HepG2 (cell line): ENCODE data around the gene FHL5. TPM values are rescaled to one million over a fixed set of nuclear protein-coding genes. Genes with fewer than 3 reads are reported as not detected.

Experiments
- ATAC-seq: fragments of 200-7000 bp; cut with Tn5 transposase; 3 replicates; pipeline ENCODE4 v1.9.1; 2020; ENCODE audit warnings: mild to moderate bottlenecking, moderate library complexity
- BruUV-seq: library from RNA; stranded (reverse); fragments of 400-500 nt; replicated peaks from 2 replicates; lab custom pipeline; 2021; lab: Mats Ljungman, UMichigan
- CTCF ChIA-PET: fragments of 300-600 bp; formaldehyde crosslinking; extraction: SDS; loops from one replicate; lab custom pipeline; 2021; ENCODE audit warnings: low total read pairs, inconsistent platforms, low intra/inter-chr PET ratio; lab: Yijun Ruan, JAX
- POLR2A ChIA-PET: fragments of 350-600 bp; sonication (Branson Sonifier 250); formaldehyde crosslinking; loops from one replicate; lab custom pipeline; 2020; ENCODE audit warnings: antibody characterized with exemption, inconsistent platforms; lab: Yijun Ruan, JAX
- DNase-seq: peaks from one replicate; pipeline ENCODE4 v3.0.0-alpha.2; 2015; ENCODE audit warnings: low spot score
- FAIRE-seq: peaks from 3 replicates; lab custom pipeline; 2011; peaks lifted over from hg19 to GRCh38; lab: Jason Lieb, UNC
- H2AFZ ChIP-seq: one replicate; pipeline ENCODE4 v1.6.1; 2011; ENCODE audit warnings: low read length, inconsistent platforms
- H3K27ac ChIP-seq: fragments of 300-600 bp; 3 replicates; pipeline ENCODE4 v1.8.0; 2011; ENCODE audit warnings: mixed run types, mild to moderate bottlenecking, mixed read lengths, low read length, inconsistent platforms; ENCODE audit not compliant: insufficient read depth; ENCODE audit errors: extremely low read length
- H3K27me3 ChIP-seq, 2 experiments: fragments of 200-600 bp in 1 of 2; 2 replicates in 1 of 2; 3 replicates in 1 of 2; pipeline versions ENCODE4 v1.6.0 to v1.8.0; 2011; ENCODE audit warnings: low read length in 2 of 2, mild to moderate bottlenecking in 2 of 2, moderate library complexity in 2 of 2, inconsistent platforms in 1 of 2; ENCODE audit not compliant: insufficient read depth in 2 of 2, control insufficient read depth in 1 of 2
- H3K36me3 ChIP-seq, 2 experiments: fragments of 200-600 bp in 1 of 2; replicated peaks in 1 of 2; 2 replicates in 1 of 2; 3 replicates in 1 of 2; pipeline versions ENCODE4 v1.5.1 to v1.8.0; 2011; ENCODE audit warnings: low read length in 2 of 2, inconsistent platforms in 1 of 2; ENCODE audit not compliant: insufficient read depth in 2 of 2, control insufficient read depth in 1 of 2
- H3K4me1 ChIP-seq: 2 replicates; pipeline ENCODE4 v1.5.1; 2012; ENCODE audit warnings: low read length, inconsistent platforms; ENCODE audit not compliant: insufficient read depth
- H3K4me2 ChIP-seq: 2 replicates; pipeline ENCODE4 v1.6.0; 2011; ENCODE audit warnings: low read depth, low read length, inconsistent platforms
- H3K4me3 ChIP-seq, 3 experiments: fragments of 200-600 bp in 1 of 3; sonication (generic), shearing (Covaris generic) in 1 of 3; replicated peaks in 1 of 3; 2 replicates each; pipeline ENCODE4 v1.5.1; 2011 to 2016; ENCODE audit warnings: low read length in 3 of 3, inconsistent platforms in 2 of 3, low read depth in 2 of 3, mild to moderate bottlenecking in 2 of 3, control low read depth in 1 of 3, mixed read lengths in 1 of 3; ENCODE audit not compliant: insufficient read depth in 1 of 3
- H3K79me2 ChIP-seq: one replicate; pipeline ENCODE4 v1.6.1; 2011; ENCODE audit warnings: low read length, inconsistent platforms; ENCODE audit not compliant: insufficient read depth
- H3K9ac ChIP-seq: 2 replicates; pipeline ENCODE4 v1.6.0; 2011; ENCODE audit warnings: mild to moderate bottlenecking, low read depth, low read length, inconsistent platforms; ENCODE audit not compliant: insufficient read depth
- H3K9me3 ChIP-seq: 2 replicates; pipeline ENCODE4 v1.5.1; 2012; ENCODE audit warnings: mild to moderate bottlenecking, low read length
- H4K20me1 ChIP-seq: 2 replicates; pipeline ENCODE4 v1.6.0; 2011; ENCODE audit warnings: inconsistent platforms, mild to moderate bottlenecking, low read length, moderate library complexity; ENCODE audit not compliant: insufficient read depth
- CTCF ChIP-seq: sonication (generic); formaldehyde crosslinking; IDR thresholded peaks from 2 replicates; pipeline ENCODE4 v1.5.0; 2020; ENCODE audit warnings: mild to moderate bottlenecking, missing genetic modification reagents, moderate library complexity
- NFRKB ChIP-seq: fragments of 450-650 bp; IDR thresholded peaks from 2 replicates; pipeline ENCODE4 v1.6.1; 2017
- NFYB ChIP-seq: sonication (generic); formaldehyde crosslinking; IDR thresholded peaks from 2 replicates; pipeline ENCODE4 v1.4.0; 2020; ENCODE audit warnings: missing genetic modification reagents
- RAD21 ChIP-seq: fragments of 450-650 bp; formaldehyde crosslinking; IDR thresholded peaks from 2 replicates; pipeline ENCODE4 v1.5.0; 2020; ENCODE audit warnings: mild to moderate bottlenecking
- SMC3 ChIP-seq: IDR thresholded peaks from 2 replicates; pipeline ENCODE4 v1.6.1; 2011; ENCODE audit warnings: low read length, improper control_type of control experiment
- SP5 ChIP-seq: IDR thresholded peaks from 2 replicates; pipeline ENCODE4 v1.6.1; 2016; ENCODE audit warnings: low read depth, borderline replicate concordance
- SRSF4 ChIP-seq: fragments of 200-400 bp; formaldehyde crosslinking; IDR thresholded peaks from one replicate; pipeline ENCODE4 v1.6.1; 2018; ENCODE audit warnings: mild to moderate bottlenecking, low read depth, low read length, moderate library complexity; ENCODE audit not compliant: poor library complexity, severe bottlenecking
- STAG1 ChIP-seq: sonication (generic); formaldehyde crosslinking; IDR thresholded peaks from 2 replicates; pipeline ENCODE4 v1.4.0; 2020; ENCODE audit warnings: missing genetic modification reagents
- ZNF432 ChIP-seq: sonication (generic); formaldehyde crosslinking; IDR thresholded peaks from 2 replicates; pipeline ENCODE4 v1.5.0; 2020; ENCODE audit warnings: missing genetic modification reagents, mild to moderate bottlenecking, borderline replicate concordance
- ZNF570 ChIP-seq: sonication (generic); formaldehyde crosslinking; IDR thresholded peaks from 2 replicates; pipeline ENCODE4 v1.4.0; 2020; ENCODE audit warnings: mild to moderate bottlenecking, missing genetic modification reagents, borderline replicate concordance
- WGBS: methylation state at CpG from one replicate; pipeline ENCODE4 v1.1.6; 2017; ENCODE audit warnings: low lambda C conversion rate; 5-methylcytosine and 5-hydroxymethylcytosine counted together
- in situ Hi-C: cut with HindIII; loops from 2 replicates; pipeline ENCODE4 v1.10.0; 2017; ENCODE audit warnings: low pct_unique_long_range_greater_than_20kb; ENCODE audit not compliant: extremely low pct_ligation_motif_present
- intact Hi-C: fragments of 100-400 bp; cut with micrococcal nuclease; formaldehyde crosslinking; loops from one replicate; pipeline ENCODE4 v1.10.0; 2022; ENCODE audit not compliant: unreplicated experiment
- polyA plus RNA-seq, 8 experiments: library from polyadenylated mRNA; depleted of rRNA in 3 of 8; stranded (reverse) in 7 of 8; unstranded in 1 of 8; fragments of >200 nt; fragmentation: Illumina TruSeq in 4 of 8; extraction: Trizol in 4 of 8; gene quantifications; 2 replicates each; pipeline versions ENCODE4 v1.2.1 to v1.2.3, GENCODE V29; 2011 to 2016; ENCODE audit warnings: low read depth in 4 of 8, missing spikeins in 1 of 8, mixed read lengths in 1 of 8; ENCODE audit not compliant: insufficient read depth in 1 of 8
- total RNA-seq, 5 experiments: library from RNA; depleted of rRNA; stranded (reverse); fragments of >200 nt; fragmentation: Illumina TruSeq; extraction: Trizol; gene quantifications; 2 replicates each; pipeline ENCODE4 v1.2.3, GENCODE V29; 2016; ENCODE audit warnings: low read depth in 1 of 5
- TF ChIP-seq, protein P1 (sequence below): IDR thresholded peaks from 2 replicates; pipeline ENCODE4 v1.6.1; 2012; ENCODE audit warnings: low read length, improper control_type of control experiment

The FHL5 gene
- total and polyA plus RNA-seq, 2 of the 13 experiments (the other 11 are each of a cell fraction or from before 2014, with no cell fraction given), result not detected

GRCh38 chr6:96626759-96627364 is 63.9 kb downstream of the FHL5 start:
- no peaks in the 10 kb centered on the region for H3K36me3 ChIP-seq
- no TSS peak for BruUV-seq
- H3K4me2 ChIP-seq, result no peak overlapping the region
- H3K4me1 ChIP-seq, result no peaks in the 10 kb centered on the region
- no peak overlapping the region for H3K9ac ChIP-seq
- H3K27me3 ChIP-seq, result no peaks in the 10 kb centered on the region
- ChIA-PET CTCF (interaction anchor here (1.2 to 1.9 kb wide), 3 partner anchors 427 to 432 kb away, joined by 3 to 14 read pairs (median 7); no protein-coding TSS in a partner anchor), POLR2A (no interaction called here)
- no peaks in the 10 kb centered on the region for H4K20me1 ChIP-seq
- H3K9me3 ChIP-seq, result no peaks in the 10 kb centered on the region
- in situ Hi-C loops, result loop anchor here (5.0 kb wide), 2 partner anchors 270 to 430 kb away; partner anchors contain the start of gene NDUFAF4
- peak; percentile 34 for FAIRE-seq
- DNase-seq, result peak; percentile 21
- ATAC-seq, result peak; percentile 82
- 0% methylated on average over 2 of the region's 2 CpGs for WGBS
- intact Hi-C loops, result loop anchor here (1.0 kb wide), 3 partner anchors 270 to 432 kb away; partner anchors contain the start of gene NDUFAF4
- no peak for TF ChIP-seq ZNF570 (CRISPR knock-in tag)
- no peak for TF ChIP-seq SRSF4
- TF ChIP-seq STAG1, result peak; percentile 57
- TF ChIP-seq, protein P1, sequence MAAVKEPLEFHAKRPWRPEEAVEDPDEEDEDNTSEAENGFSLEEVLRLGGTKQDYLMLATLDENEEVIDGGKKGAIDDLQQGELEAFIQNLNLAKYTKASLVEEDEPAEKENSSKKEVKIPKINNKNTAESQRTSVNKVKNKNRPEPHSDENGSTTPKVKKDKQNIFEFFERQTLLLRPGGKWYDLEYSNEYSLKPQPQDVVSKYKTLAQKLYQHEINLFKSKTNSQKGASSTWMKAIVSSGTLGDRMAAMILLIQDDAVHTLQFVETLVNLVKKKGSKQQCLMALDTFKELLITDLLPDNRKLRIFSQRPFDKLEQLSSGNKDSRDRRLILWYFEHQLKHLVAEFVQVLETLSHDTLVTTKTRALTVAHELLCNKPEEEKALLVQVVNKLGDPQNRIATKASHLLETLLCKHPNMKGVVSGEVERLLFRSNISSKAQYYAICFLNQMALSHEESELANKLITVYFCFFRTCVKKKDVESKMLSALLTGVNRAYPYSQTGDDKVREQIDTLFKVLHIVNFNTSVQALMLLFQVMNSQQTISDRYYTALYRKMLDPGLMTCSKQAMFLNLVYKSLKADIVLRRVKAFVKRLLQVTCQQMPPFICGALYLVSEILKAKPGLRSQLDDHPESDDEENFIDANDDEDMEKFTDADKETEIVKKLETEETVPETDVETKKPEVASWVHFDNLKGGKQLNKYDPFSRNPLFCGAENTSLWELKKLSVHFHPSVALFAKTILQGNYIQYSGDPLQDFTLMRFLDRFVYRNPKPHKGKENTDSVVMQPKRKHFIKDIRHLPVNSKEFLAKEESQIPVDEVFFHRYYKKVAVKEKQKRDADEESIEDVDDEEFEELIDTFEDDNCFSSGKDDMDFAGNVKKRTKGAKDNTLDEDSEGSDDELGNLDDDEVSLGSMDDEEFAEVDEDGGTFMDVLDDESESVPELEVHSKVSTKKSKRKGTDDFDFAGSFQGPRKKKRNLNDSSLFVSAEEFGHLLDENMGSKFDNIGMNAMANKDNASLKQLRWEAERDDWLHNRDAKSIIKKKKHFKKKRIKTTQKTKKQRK, result no peak
- no peak for TF ChIP-seq NFRKB
- TF ChIP-seq ZNF432, result no peak
- peak; percentile 40 for TF ChIP-seq CTCF (CRISPR knock-in tag)
- TF ChIP-seq NFYB (CRISPR knock-in tag), result no peak
- TF ChIP-seq RAD21 (CRISPR knock-in tag), result 0 out of 2 replicates have a peak, but pooled peaks have one; percentile 29
- peak; percentile 33; the same call in 1 of the 2 replicates for TF ChIP-seq SMC3
- TF ChIP-seq SP5 (CRISPR knock-in tag), result no peak
- TF ChIP-seq, all 625 proteins: peak for 4
- Histone ChIP-seq H3K4me3 (no peak overlapping the region), H3K79me2 (no peaks in the 10 kb centered on the region), H3K27ac (no peak overlapping the region), H2AFZ (no peak overlapping the region)
